Measurements from ENCODE around the gene GRIA4. TPM values are rescaled to one million over a fixed set of nuclear protein-coding genes. Genes with fewer than 3 reads are reported as not detected.

The GRIA4 gene
- total and polyA plus RNA-seq, 2 of the 13 experiments (the other 11 are each of a cell fraction or from before 2014, with no cell fraction given) = not detected

GRCh38 chr11:105942921-105943320, 333.0 kb downstream of the GRIA4 start:
- no peak overlapping the region for H3K4me2 ChIP-seq (ENCODE audit: low read depth, low read length)
- no peaks in the 10 kb centered on the region for H3K4me1 ChIP-seq (ENCODE audit: insufficient read depth, low read length)
- H3K9me3 ChIP-seq (ENCODE audit: low read length) = no peaks in the 10 kb centered on the region
- FAIRE-seq (no peak), ATAC-seq (no peak), DNase-seq (ENCODE audit: low spot score) (no peak)
- no peak overlapping the region for H3K27ac ChIP-seq (ENCODE audit: extremely low read length, insufficient read depth, low read length)
- intact Hi-C loops (cut with micrococcal nuclease; ENCODE audit: unreplicated experiment) (no loop called here), in situ Hi-C loops (cut with HindIII; ENCODE audit: extremely low pct_ligation_motif_present, low pct_unique_long_range_greater_than_20kb) (no loop called here)
- 3% methylated on average over 2 of the region's 2 CpGs for WGBS (ENCODE audit: low lambda C conversion rate)
- ChIA-PET CTCF (ENCODE audit: low intra/inter-chr PET ratio, low total read pairs) (no interaction called here), POLR2A (no interaction called here)
- no peak for TF ChIP-seq KLF6 (CRISPR knock-in tag; IDR thresholded peaks at IDR 0.05)
- H3K4me3 ChIP-seq (replicated peaks in 1 of 3; ENCODE audit: insufficient read depth in 1 of 3, low read depth in 2 of 3, low read length in 3 of 3) = no peak overlapping the region
- BruUV-seq (replicated peaks) = no TSS peak
- no peaks in the 10 kb centered on the region for H4K20me1 ChIP-seq (ENCODE audit: insufficient read depth, low read length)
- no peaks in the 10 kb centered on the region for H3K79me2 ChIP-seq (ENCODE audit: insufficient read depth, low read length)
- no peaks in the 10 kb centered on the region for H3K27me3 ChIP-seq (ENCODE audit: control insufficient read depth in 1 of 2, insufficient read depth in 2 of 2, low read length in 2 of 2)
- no peaks in the 10 kb centered on the region for H3K36me3 ChIP-seq (replicated peaks in 1 of 2; ENCODE audit: control insufficient read depth in 1 of 2, insufficient read depth in 2 of 2, low read length in 2 of 2)
- no peak overlapping the region for H2AFZ ChIP-seq (ENCODE audit: low read length)
- no peak overlapping the region for H3K9ac ChIP-seq (ENCODE audit: insufficient read depth, low read depth, low read length)

GRCh38 chr11:105948918-105949590, 339.2 kb downstream of the GRIA4 start:
- Histone ChIP-seq H4K20me1 (ENCODE audit: insufficient read depth, low read length) (no peaks in the 10 kb centered on the region), H3K4me1 (ENCODE audit: insufficient read depth, low read length) (no peaks in the 10 kb centered on the region), H3K4me2 (ENCODE audit: low read depth, low read length) (no peak overlapping the region), H3K9me3 (ENCODE audit: low read length) (no peaks in the 10 kb centered on the region), H3K27ac (ENCODE audit: extremely low read length, insufficient read depth, low read length) (no peak overlapping the region), H3K4me3 (replicated peaks in 1 of 3; ENCODE audit: insufficient read depth in 1 of 3, low read depth in 2 of 3, low read length in 3 of 3) (no peak overlapping the region), H2AFZ (ENCODE audit: low read length) (no peak overlapping the region), H3K9ac (ENCODE audit: insufficient read depth, low read depth, low read length) (no peak overlapping the region), H3K79me2 (ENCODE audit: insufficient read depth, low read length) (no peaks in the 10 kb centered on the region), H3K36me3 (replicated peaks in 1 of 2; ENCODE audit: control insufficient read depth in 1 of 2, insufficient read depth in 2 of 2, low read length in 2 of 2) (no peaks in the 10 kb centered on the region), H3K27me3 (ENCODE audit: control insufficient read depth in 1 of 2, insufficient read depth in 2 of 2, low read length in 2 of 2) (no peaks in the 10 kb centered on the region)
- 2% methylated on average over 4 of the region's 4 CpGs for WGBS (ENCODE audit: low lambda C conversion rate)
- no TSS peak for BruUV-seq (replicated peaks)
- DNase-seq (ENCODE audit: low spot score) (no peak), ATAC-seq (no peak), FAIRE-seq (no peak)
- ChIA-PET POLR2A (no interaction called here), CTCF (ENCODE audit: low intra/inter-chr PET ratio, low total read pairs) (no interaction called here)
- TF ChIP-seq ZNF142 (CRISPR knock-in tag; IDR thresholded peaks at IDR 0.05) = no peak
- TF ChIP-seq ZNF530 (CRISPR knock-in tag; IDR thresholded peaks at IDR 0.05; ENCODE audit: low read depth) = no peak
- no peak for TF ChIP-seq U2AF1 (optimal IDR thresholded peaks at IDR 0.05; ENCODE audit: low read depth, low read length)
- TF ChIP-seq ZNF761 (CRISPR knock-in tag; conservative IDR thresholded peaks at IDR 0.05) = no peak
- TF ChIP-seq DR1 (CRISPR knock-in tag; IDR thresholded peaks at IDR 0.05) = no peak
- TF ChIP-seq ZNF570 (CRISPR knock-in tag; IDR thresholded peaks at IDR 0.05; ENCODE audit: borderline replicate concordance) = no peak
- in situ Hi-C loops (cut with HindIII; ENCODE audit: extremely low pct_ligation_motif_present, low pct_unique_long_range_greater_than_20kb) (no loop called here), intact Hi-C loops (cut with micrococcal nuclease; ENCODE audit: unreplicated experiment) (no loop called here)
